Stimulated activated naive B cell treated with anti-CD40 and anti-IgM and Interleukin-4, amounts not matched to agents 10 μg/mL and 1 μg/mL and 100 μg/mL, for 72 hours (primary cell): Measurements from ENCODE around the gene IMPG1.

ENCODE experiments used
- ATAC-seq, 2 donors: fragments of 150-1000 bp; cut with Tn5 transposase; replicated peaks; 2 replicates each; pipeline ENCODE4 v1.10.0; 2021; ENCODE audit warnings: moderate library complexity in 1 of 2
- DNase-seq: peaks from one replicate; pipeline ENCODE4 v3.0.0; 2021
- H3K27ac Mint-ChIP-seq: one replicate; pipeline ENCODE4 v1.8.0; 2022; ENCODE audit warnings: mild to moderate bottlenecking, mixed read lengths
- H3K27me3 Mint-ChIP-seq, 2 donors: one replicate each; pipeline ENCODE4 v1.8.0; 2022; ENCODE audit warnings: mixed read lengths in 2 of 2
- H3K36me3 Mint-ChIP-seq, 2 donors: one replicate each; pipeline ENCODE4 v1.8.0; 2022; ENCODE audit warnings: mixed read lengths in 2 of 2, mild to moderate bottlenecking in 1 of 2
- H3K4me1 Mint-ChIP-seq, 2 donors: one replicate each; pipeline ENCODE4 v1.8.0; 2022; ENCODE audit warnings: mixed read lengths in 2 of 2, mild to moderate bottlenecking in 1 of 2
- H3K4me3 Mint-ChIP-seq, 2 donors: one replicate each; pipeline ENCODE4 v1.8.0; 2022; ENCODE audit warnings: mild to moderate bottlenecking in 2 of 2, mixed read lengths in 2 of 2, moderate library complexity in 1 of 2
- H3K9me3 Mint-ChIP-seq, 2 donors: one replicate each; pipeline ENCODE4 v1.8.0; 2022; ENCODE audit warnings: mixed read lengths in 2 of 2, mild to moderate bottlenecking in 1 of 2

Gene IMPG1

DNA sequence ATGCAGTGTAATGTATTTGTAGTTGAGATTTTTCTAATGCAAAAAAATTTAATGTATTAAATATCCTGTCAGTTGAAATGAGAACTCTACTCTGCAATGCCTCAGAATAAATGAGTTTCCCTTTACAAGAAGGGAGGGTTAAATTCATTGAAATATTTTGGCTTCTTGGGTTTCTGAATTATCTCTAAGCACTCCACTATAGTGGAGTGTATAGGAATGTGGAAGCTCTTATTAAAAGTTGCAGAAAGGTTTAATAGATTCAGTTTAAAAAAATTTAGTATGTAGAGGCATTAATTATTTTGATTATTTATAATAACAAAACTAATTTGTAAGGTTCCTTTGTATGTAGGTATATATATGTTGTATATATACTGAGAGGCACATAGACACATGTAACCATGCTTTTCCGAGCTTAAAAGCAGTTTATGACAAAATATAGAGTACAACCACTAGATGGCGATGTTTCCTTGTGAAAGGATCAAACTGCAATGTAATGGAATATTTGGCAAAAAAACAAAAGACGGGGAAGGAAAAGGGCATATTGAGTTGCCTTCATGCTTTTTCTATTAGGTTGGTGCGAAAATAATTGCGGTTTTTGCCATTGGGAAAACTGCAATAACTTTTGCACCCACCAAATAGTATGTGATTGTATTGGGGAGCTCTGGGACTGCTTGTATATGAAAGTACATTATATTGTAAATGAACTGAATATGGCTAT, 179.2 kb downstream of the IMPG1 start:
- Mint-ChIP-seq H3K4me1 (no peaks in the 10 kb centered on the region), H3K9me3 (no peaks in the 10 kb centered on the region), H3K36me3 (no peaks in the 10 kb centered on the region), H3K27ac (no peak overlapping the region), H3K4me3 (no peak overlapping the region), H3K27me3 (peaks cover 3 to 5% of the 10 kb centered on the region in 2 donors)
- DNase-seq = no peak
- peak in 1 of 2 donors; percentile 52 for ATAC-seq

DNA sequence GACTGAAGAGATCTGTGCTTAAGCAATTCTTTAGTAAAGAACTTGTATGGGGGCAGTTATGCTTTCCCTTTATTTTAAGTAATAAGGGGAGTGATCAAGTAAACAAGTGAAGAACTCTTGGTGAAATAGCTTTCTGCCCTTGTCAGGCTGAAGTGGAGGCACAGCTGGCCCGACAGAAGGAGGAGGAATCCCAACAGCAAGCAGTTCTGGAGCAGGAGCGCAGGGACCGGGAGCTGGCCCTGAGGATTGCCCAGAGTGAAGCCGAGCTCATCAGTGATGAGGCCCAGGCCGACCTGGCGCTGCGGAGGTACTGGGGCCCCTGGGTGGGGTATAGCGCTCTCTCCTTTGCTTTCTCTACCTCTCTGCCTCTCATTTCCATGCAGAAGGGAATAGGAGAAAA, 180.1 kb downstream of the IMPG1 start:
- no peak for DNase-seq
- ATAC-seq = no peak
- Mint-ChIP-seq H3K4me3 (no peak overlapping the region), H3K27ac (no peak overlapping the region), H3K9me3 (no peaks in the 10 kb centered on the region), H3K27me3 (peaks cover 3 to 5% of the 10 kb centered on the region in 2 donors), H3K4me1 (no peaks in the 10 kb centered on the region), H3K36me3 (no peaks in the 10 kb centered on the region)

DNA sequence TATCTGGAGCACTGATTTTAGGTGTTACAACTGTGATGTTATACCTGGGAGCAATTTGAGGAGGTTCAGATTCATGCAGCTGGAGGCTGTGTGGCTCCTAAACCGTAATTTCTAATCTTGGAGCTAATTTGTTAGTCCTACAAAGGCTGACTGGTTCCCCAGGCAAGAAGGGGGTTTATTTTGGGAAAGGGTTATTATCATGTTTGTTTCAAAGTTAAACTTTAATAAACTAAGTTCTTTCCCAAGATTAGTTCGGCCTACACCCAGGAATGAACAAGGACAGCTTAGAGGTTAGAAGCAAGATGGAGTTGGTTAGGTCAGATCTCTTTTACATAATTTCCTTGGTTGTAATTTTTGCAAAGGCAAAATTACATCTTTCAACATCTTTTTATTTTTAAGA, 187.6 kb downstream of the IMPG1 start:
- Mint-ChIP-seq H3K9me3 (no peaks in the 10 kb centered on the region), H3K27me3 (peaks cover 7 to 9% of the 10 kb centered on the region in 2 donors), H3K4me3 (no peak overlapping the region), H3K36me3 (no peaks in the 10 kb centered on the region), H3K27ac (no peak overlapping the region), H3K4me1 (no peaks in the 10 kb centered on the region)
- ATAC-seq (no peak), DNase-seq (no peak)

DNA sequence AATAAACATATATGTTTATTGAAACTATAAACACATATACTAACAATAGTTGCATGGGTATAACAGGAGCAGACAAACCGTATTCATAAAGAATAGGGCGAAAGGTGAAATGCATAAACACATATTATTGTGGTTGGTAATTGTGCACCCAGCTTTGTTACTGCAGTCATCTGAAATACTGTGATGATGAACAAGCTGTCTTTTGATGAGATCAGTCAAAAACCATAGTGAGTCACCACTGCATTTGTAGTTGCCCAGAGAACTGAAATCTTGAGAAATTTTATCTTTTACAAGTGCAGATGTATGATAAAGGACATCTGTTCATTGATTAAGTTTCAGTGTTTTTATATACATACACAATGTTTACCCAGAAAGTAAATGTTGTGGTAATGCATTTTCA, 189.7 kb downstream of the IMPG1 start:
- ATAC-seq = no peak
- Mint-ChIP-seq H3K4me3 (no peak overlapping the region), H3K9me3 (no peaks in the 10 kb centered on the region), H3K27ac (no peak overlapping the region), H3K4me1 (no peaks in the 10 kb centered on the region), H3K36me3 (no peaks in the 10 kb centered on the region), H3K27me3 (peaks cover 5 to 9% of the 10 kb centered on the region in 2 donors)
- DNase-seq = no peak

DNA sequence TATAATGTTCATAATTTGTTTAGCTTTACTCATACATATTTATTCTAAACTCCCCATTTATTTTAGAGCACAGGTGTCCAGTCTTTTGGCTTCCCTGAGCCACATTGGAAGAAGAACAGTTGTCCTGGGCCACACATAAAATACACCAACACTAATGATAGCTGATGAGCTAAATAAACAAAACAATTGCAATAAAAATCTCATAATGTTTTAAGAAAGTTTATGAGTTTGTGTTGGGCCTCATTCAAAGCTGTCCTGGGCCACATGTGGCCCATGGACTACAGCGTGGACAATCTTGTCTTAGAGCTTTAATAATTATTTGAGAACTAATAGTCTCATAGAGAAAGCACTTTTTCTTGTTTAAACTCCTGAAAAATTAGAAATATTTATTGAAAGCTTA, 192.2 kb downstream of the IMPG1 start:
- Mint-ChIP-seq H3K27me3 (peaks cover 5 to 9% of the 10 kb centered on the region in 2 donors), H3K36me3 (no peaks in the 10 kb centered on the region), H3K27ac (no peak overlapping the region), H3K9me3 (no peaks in the 10 kb centered on the region), H3K4me3 (no peak overlapping the region), H3K4me1 (no peaks in the 10 kb centered on the region)
- DNase-seq (no peak), ATAC-seq (no peak)

DNA sequence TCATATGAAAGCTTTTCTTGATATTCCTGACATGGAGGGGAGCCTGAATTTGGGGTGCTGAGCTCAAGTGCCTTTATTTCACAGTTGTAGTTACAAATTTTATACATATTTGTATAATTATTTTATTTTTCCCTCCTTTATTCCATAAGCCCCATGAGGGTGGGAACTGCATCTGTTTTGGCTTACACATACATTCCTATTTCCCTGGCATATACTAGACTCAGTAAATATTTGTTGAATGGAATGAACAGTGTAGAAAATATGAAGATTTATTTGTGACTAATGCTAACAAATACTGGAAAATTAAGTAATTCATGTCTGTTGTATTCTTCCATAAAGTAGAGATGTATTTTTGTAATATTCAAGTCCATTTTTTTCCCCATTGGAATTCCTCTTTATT, 196.3 kb downstream of the IMPG1 start:
- Mint-ChIP-seq H3K9me3 (no peaks in the 10 kb centered on the region), H3K27ac (no peak overlapping the region), H3K36me3 (no peaks in the 10 kb centered on the region), H3K4me3 (no peak overlapping the region), H3K27me3 (no peaks in the 10 kb centered on the region), H3K4me1 (no peaks in the 10 kb centered on the region)
- ATAC-seq = no peak
- DNase-seq = no peak

DNA sequence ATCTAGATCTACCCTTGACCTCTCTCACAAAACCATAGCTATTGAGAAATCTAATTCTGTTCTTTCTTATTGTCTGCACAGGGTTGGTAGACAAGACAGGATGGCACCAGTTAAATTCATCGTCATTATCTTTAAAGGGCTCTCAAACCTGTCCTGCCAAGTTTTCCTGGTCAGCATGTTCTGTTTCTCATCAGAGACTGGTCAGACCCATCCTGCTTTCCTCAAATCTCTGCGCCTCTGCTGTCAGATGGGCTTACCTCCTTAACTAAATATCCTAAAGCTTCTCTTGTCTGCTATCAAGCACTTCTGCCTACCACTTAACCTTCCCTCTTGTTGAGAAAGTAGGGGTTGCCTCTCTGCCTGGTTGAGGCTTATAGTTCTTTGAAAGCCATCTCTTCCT, 198.2 kb downstream of the IMPG1 start:
- H3K36me3 Mint-ChIP-seq = no peaks in the 10 kb centered on the region
- H3K4me1 Mint-ChIP-seq = no peaks in the 10 kb centered on the region
- no peaks in the 10 kb centered on the region for H3K9me3 Mint-ChIP-seq
- no peak for DNase-seq
- no peaks in the 10 kb centered on the region for H3K27me3 Mint-ChIP-seq
- no peak overlapping the region for H3K27ac Mint-ChIP-seq
- no peak for ATAC-seq
- no peak overlapping the region for H3K4me3 Mint-ChIP-seq
